Dermis microvascular lymphatic vessel endothelial cell (primary cell): ENCODE data around the gene PGLYRP1. TPM values are rescaled to one million over a fixed set of nuclear protein-coding genes. Genes with fewer than 3 reads are reported as not detected.
A peak's percentile ranks its signal among the peaks of the same experiment; 100 is the strongest.

ENCODE experiments used
- DNase-seq, 2 donors: peaks; one replicate each; pipeline versions ENCODE4 v3.0.0 to v3.0.0-alpha.2; 2010; ENCODE audit warnings: low read depth in 2 of 2
- total RNA-seq: library from RNA; depleted of rRNA; stranded (reverse); fragments of >200 nt; gene quantifications from 2 replicates; pipeline ENCODE4 v1.2.1, GENCODE V29; 2014

PGLYRP1 gene
- total RNA-seq, 1 donor from 2014 or later: not detected

DNA sequence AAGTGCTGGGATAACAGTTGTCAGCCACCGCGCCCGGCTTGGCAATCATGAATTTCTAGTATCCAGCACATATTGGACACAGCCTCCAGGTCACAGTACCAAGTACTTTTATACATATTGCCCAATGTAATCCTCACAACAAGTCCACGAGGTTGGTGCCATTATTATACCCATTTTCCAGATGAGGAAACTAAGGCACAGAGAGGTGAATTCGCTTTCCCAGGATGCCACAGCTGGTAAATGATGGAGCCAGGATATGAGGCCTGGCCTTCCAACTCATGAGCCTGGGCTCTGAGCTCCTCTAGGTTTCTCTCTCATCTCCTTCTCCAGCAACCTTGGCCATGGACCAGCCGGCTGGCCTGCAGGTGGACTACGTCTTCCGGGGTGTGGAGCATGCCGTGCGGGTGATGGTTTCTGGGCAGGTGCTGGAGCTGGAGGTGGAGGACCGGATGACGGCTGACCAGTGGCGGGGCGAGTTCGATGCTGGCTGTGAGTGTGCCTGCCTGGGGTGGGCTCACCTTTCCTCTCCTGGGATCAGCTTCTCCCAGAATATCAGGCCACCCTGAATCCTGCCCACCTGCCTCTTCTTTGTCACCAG is 20.1 kb downstream of the PGLYRP1 start:
- no peak for DNase-seq

DNA sequence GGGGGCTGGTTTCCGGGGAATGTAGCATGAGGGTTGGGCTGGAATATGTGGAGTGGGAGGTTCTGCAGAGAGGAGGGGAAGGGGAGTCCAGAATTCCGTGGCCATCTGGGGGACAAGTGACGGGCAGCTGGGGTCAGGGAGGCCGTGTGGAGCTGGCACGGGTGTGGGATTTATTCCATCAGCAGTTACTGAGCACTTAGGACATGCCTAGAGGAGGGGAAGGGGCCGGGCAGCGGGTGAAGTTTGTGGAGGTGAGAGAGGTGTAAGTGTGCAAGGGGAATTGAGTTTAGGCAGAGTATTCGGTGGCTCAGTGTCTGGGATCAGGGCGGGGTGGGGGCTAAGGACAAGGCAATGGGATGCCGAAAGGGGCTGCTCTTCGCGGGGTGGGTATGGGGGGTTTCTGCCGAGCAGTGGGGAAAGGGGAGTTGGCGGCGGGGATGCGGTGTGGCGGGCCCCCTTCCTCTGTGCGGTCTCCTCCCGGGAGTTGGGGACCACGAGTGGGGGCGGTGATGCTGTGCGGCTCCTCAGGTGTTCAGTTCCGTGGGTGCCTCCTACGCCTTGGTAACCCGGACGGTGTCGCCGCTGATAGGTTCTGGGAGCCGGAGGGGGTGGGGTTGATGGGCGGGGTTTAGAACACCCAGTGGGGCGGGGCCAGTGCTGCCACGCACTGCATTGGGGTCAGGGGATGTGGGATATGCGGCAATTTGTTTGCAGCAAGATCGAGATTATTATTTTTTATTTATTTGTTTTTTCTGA is 22.2 kb downstream of the PGLYRP1 start:
- peak in 1 of 2 donors; percentile 53 for DNase-seq

DNA sequence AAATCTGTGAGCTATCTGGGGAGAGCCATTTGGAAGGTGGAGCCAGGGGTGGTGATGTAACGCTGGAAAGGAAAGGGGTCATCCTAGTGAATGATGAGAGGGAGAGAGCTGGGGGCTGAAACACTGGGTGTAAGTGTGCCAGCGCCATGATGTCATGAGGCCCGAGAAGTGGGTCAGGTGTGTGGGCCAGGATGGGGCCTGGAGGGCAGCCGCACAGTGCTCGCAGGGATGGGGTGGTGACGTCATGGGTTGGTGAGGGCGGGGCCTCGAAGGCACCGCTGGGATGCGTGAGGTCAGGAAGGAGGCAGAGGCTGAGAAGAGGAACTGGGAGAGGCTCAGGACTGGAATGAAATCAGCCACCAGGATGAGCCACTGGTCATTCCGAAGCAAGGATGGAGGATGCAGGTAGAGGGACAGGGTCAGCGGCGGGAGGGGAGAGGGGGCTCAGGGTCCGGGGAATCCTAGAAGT is 23.2 kb downstream of the PGLYRP1 start:
- peak in 1 of 2 donors; percentile 29 for DNase-seq

DNA sequence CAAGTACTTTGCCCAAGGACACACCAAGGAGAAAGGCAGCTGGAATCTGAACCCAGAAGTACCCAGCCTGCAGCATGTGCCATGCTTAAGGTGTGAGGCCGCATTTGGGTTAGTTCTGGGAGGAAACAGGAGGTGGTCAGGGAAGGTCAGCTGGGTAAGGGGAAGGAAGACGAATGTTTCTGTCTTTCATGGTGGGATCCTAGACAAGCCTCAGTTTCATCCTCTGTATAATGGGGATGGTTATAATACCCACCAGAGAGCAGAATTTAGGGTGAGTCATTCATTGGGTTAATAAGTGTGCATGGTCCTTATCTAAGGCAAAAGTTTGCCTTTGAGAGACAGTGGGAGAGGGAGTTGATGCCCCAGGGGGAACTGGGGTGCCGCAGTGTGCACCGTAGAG is 24.0 kb downstream of the PGLYRP1 start:
- DNase-seq: no peak

DNA sequence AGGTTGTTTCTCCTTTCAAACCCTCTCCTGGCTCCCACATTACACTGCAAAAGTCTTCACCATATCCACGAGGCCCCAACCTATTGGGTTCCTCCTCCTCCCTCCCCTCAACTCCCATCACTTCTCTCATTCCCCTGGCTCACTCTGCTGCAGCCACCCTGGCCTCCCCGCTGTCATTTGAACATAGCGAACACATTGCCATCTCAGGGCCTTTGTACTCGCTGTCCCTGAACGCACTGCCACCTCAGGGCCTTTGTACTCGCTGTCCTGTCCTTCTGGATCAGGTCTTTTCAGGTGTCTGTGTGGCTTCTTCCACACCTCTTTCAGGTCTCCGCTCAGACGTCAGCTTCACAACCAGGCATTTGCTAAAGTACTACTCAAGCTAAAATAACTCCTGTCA is 25.9 kb downstream of the PGLYRP1 start:
- DNase-seq: no peak

DNA sequence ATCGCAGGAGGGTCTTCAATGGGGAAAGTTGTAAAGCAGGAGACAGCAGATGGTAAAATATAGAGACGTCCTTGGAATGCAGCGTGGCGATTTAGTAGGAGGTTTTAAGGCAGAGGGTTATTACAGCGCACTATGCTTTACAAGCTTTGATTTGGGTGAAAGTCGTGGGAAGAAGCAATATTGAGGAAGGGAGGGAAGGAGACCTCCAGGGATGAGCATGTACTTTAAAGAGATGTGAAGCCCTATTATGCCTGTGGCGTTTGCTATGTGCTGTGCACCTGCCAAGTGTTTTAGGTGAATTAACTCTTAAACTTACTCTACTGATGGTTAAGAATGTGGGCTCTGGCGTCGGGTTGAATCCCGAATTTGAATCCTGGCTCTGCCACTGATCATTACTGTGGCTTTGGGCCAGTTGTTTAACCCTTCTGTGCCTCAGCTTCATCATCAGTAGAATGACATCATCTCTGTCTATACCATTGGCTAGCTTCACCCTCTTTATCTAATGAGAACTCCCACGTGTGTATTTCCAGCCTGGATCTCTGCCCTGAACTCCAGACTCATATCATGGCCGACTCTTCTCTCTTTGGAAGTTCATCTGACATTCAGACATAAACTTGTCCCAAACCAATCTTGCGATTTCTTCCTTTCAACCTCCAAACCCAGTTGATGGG is 27.0 kb downstream of the PGLYRP1 start:
- no peak for DNase-seq

DNA sequence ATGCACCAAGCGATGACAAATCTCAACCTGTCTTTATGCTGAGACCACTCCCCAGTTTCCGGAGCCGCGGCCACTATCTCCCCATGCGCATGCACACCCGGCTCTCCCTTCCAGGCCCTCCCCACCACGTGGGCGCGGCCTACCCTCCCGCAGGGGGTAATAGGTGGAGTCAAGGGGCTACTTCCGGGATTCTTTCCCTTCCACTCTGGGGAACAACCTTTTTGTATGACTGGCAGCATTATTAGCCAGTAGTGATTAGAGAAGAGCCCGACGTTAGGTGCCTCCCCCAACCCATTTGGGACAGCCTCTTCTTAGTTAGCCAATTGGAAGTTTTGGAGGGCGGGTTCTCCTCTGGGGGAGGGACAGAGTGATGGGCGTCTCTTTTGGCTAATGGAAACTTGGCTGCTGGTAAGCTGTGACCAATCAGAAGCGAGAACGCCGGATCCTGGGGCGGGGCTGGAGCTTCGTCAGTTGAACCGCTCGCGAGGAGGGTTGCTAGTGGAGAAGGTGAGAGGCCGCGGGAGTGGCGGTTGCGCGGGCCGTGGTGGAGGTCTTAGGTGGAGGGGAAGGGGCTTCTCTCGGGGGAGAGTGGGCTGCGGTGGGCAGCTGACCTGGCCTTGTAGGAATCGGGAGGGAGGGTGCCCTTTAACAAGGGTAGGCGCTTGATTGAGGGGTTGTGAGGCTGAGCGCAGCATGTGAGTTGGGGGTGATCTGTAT is 27.7 kb downstream of the PGLYRP1 start, which contains the start of gene CCDC61:
TSS of gene CCDC61 (plus strand) at position 470 of the 717 bp plus-strand sequence. CDS start 7,552 bp downstream, outside the sequence.
- DNase-seq: peak; percentile 100

DNA sequence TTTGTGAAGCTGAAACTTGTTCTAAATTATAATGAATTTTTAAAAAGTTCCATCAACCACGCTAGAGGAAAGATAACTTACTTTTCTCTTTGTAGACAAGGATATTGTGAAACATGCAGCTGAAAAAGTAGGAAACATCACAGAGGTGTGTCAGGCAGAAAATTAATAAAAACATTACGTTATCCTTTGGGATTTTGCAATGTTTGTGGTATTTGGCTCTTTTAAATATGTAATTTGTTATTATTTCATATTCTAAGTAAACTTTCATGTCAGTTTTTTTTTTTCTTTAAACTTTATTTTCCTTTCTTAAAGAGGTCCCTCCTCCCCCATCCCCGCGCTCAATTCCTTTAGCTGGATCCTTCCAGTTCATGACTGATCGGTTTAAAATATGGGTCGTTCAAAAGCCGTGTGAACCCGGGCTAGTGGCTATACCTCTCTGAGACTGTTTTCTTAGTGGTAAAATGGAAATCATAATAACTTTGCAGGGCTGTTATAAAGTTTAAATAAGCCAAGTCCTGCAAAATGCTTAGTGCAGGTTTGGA is 28.3 kb downstream of the PGLYRP1 start:
- DNase-seq: no peak

DNA sequence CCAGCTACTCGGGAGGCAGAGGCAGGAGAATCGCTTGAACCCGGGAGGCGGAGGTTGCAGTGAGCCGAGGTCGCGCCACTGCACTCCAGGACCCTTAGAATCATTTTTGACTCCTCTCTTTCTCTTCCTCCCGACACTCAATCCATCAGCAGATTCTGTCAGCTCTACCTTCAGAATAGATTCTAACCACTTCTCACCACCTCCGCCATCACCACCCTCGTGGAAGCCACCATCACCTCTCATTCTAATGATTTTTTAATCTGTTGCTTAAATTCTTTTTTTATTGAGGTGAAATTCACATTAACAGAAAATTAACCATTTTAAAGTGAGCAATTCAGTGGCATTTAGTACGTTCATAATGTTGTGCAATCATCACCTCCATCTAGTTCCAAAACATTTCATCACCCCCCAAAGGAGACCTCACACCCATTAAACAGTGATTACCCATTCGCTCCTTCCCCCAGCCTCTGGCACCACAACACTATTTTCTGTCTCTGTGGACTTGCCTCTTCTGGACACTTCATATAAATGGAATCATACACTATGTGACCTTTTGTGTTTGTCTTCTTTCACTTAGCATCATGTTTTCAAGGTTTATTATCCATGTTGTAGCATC is 32.6 kb downstream of the PGLYRP1 start:
- no peak for DNase-seq

DNA sequence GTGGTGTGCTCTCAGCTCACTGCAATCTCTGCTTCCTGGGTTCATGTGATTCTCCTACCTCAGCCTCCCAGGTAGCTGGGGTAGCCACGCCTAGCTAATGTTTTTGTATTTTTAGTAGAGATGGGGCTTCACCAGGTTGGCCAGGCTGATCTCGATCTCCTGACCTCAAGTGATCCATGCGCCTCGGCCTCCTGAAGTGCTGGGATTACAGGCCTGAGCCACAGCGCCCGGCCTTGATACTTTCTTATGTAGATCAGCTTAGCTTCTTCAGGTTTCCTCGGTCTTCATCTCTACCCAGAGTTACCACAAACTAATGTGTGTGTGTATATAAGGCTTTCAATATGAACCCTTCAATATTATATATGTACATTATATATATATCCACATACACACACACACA is 37.5 kb downstream of the PGLYRP1 start:
- DNase-seq: no peak

DNA sequence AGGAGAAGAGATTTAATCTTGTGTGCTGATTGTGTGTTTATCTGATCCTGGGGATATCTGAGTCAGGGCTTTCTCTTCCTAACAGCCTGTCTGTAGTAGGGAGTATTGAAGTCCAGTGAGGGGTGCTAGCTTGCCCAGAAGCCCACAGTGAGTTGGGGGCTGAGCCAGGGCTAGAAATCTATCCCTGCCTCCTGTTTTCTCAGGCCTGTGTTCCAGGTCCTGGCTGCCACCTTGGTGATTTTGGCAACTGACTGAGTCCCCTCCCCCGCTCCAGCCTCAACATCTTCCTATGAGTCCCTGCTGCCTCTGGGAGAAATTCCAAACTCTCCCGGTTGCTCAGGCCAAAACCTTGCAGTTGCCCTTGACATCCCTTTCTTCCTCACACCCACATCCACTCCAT is 41.5 kb downstream of the PGLYRP1 start:
- DNase-seq: no peak

DNA sequence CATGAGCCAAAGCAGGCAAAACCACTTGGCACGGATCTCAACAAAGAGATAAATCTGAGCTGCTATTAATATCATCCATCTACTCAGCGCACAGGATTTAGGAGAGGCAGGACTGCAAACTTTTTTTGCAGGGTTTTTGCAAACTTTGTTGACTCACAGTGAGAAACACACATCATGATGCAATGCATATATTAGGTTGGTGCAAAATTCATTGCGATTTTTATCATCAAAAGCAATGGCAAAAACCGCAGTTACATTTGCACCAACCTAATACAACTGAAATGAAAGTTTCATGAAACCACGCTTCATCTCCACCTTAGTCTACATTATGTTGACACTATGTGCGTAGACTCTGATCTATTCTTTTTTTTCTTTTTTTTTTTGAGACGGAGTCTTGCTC is 44.7 kb downstream of the PGLYRP1 start:
- no peak for DNase-seq

DNA sequence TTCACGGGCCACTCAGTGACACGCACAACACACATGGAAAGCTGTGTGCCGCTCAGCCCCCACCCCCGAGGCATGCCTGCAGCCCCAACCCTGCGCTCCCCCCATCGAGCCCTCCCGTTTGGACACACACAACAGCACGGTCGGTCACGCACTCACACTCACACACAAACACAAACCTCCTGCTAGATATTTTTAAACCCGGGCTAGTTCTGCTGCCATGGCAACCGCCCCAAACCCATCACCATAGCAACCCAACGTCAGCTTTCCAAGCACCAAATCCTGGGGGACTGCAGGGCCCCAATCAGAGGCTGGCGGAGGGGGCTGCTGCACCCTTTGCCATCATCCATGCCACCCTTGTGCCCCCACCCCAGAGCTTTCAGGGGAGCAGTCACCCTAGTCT is 46.7 kb downstream of the PGLYRP1 start:
- no peak for DNase-seq

DNA sequence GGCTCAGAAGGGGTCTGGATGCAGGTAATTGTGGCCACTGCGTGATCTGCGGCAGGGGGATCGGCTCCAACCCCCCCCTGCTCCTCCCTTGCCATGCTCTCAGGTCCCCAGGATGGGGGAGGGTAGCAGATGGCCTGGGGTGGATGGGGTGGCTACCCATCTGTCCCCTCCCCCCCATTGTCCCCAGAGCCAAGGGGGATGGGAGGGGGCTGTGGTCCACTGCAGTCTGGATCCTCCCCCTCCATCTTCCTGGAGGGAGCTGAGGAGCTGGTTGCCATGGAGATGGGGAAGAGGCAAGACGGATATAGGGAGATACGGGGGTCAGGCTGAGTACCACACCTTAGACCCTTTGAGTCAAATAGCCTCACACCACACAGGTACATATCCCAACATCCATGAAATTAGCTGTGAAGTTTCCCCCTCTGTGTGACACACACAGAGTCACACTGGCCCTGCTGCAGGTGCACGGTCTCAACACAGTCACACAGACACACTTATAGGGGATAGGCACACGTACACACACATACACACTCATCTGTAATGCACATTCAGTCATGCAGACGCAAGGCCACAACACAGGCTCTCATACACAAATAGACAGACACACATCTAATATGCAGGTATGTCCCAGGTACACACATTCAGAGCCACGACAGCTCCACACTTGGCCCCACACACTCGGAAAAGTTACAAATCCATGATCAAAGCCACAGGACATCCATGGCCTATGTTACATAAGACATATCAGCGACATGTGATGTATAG is 47.4 kb downstream of the PGLYRP1 start:
- DNase-seq: no peak

DNA sequence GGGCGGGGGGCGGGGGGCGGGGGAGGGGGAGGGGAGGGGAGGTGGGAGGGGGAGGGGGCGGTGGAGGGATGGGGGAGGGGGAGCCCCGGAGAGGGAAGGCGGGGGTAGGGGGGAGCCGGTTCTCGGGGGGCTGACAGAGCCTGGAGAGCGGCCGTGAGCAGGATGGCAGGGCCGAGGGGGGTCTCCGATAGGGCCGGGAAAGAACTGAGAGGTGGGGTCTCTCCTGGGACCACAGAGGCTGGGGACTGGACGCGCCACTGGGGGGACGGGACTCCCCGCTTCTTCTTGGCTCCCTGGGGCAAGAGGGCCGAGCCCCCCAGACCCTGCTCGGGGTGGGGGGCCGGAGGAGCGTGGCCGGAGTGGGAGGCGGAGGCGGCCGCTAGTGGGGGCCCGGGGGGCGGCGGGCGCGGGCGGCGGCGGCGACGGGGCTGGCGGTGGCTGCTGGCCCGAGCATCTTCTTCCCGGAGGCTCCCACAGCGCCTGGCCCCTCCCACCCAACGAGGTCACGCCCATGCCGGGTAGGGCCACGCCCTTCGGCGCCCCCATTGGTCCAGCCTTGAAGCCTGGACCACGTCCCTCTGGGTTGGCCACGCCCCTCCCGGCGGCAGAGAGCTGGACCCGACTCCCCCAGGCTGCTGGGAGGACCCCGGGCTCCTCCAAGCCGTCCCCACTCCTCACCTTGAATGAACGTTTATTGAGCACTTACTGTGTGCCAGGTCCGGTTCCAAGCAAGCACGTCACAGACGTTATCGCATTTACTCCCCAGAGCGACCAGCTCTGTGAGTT is 49.1 kb downstream of the PGLYRP1 start, which contains the start of gene NOVA2:
TSS of gene NOVA2 (minus strand) at position 313 of the 786 bp plus-strand sequence. CDS start 514 bp downstream, outside the sequence.
- DNase-seq: peak; percentile 82 to 91

DNA sequence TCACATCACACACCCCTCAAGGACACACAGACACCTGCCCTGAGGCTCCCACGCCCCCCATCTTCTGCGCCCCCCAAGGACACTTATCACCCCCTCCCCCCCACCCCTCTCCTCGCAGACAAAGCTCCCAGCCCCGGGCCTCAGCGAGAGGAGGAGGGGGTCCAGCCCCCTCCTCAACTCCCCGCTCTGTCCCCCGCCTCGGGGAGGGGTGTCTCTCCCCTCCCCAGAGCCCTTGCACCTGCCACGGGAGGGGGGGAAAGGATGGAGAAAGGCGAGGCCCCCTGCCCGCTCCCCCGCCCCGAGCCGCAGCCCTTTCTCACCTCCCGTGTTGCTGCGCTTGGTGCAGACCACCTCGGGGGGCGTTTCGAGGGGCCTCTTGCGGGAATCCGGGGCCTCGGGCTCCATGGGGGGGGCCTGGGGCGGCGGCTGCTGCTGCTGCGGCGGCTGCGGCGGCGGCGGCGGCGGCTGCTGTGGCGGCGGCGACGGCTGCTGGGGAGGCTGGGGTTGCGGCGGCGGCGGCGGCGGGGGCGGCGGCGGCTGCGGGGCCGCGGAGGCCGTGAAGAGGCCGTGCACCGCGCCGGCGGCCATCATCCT is 49.8 kb downstream of the PGLYRP1 start:
- DNase-seq: no peak

DNA sequence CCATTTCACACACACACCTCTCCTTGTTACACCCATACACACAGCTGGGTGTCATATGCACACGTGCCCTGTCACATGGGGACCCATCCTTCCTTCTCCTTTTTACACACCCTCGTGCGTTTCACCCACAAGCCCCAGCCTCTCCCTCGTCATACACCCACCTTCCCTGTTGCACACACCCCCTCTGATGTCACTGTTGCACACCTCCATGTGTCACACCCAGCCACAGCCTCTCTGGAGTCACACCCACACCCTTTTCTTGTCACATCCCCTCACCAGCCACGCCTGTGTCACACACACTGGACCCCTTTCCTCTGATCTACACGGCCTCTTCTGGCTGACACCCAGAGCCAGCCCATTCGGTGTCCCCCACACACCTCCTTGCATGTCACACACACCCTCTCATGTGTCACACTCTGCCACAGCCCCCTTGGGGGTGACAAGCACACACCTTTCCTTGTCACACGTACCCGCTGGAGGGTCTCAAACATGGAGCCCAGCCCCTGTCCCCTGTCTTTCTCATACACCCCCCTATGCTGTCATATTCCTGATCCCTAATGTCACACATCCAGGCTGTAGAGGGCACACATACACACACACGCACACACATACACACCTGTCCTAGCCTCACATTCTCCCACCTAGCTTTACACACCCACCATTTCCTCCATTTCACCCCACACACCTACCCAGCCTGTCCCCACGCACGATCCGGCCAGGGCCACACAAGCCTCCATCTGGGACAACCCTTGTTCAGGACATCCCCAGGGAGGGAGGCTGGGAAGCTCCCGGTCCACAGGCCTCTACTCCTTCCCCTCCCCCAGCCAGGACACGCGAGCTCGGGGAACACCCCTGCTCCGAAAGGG is 50.5 kb downstream of the PGLYRP1 start:
- peak in 1 of 2 donors; percentile 45 for DNase-seq
